CD4-positive, alpha-beta memory T cell (primary cell): ENCODE results near the gene PXDN. TPM values are rescaled to one million over a fixed set of nuclear protein-coding genes. Genes with fewer than 3 reads are reported as not detected.
A peak's percentile ranks its signal among the peaks of the same experiment; 100 is the strongest.

Source experiments
- CTCF ChIA-PET: fragments of 350-600 bp; sonication (Branson Sonifier 250); formaldehyde crosslinking; loops from one replicate; lab custom pipeline; 2021; ENCODE audit warnings: inconsistent platforms; ENCODE audit not compliant: partially characterized antibody; lab: Charles Lee
- POLR2A ChIA-PET: fragments of 350-600 bp; sonication (Branson Sonifier 250); formaldehyde crosslinking; loops from one replicate; lab custom pipeline; 2021; ENCODE audit not compliant: partially characterized antibody; lab: Charles Lee
- DNase-seq, 5 donors: peaks; one replicate each; pipeline versions ENCODE4 v3.0.0 to v3.0.0-alpha.2; 2020 to 2022; ENCODE audit warnings: mixed read lengths in 1 of 5
- H3K27ac ChIP-seq: one replicate; pipeline ENCODE4 v1.7.0; 2013; ENCODE audit warnings: low read depth, low read length
- H3K27me3 ChIP-seq: 2 replicates; pipeline ENCODE4 v1.7.0; 2013; ENCODE audit warnings: mild to moderate bottlenecking, low read length, moderate library complexity; ENCODE audit not compliant: insufficient read depth
- H3K36me3 ChIP-seq: 2 replicates; pipeline ENCODE4 v1.7.0; 2013; ENCODE audit warnings: mild to moderate bottlenecking, low read length, moderate library complexity; ENCODE audit not compliant: insufficient read depth
- H3K4me1 ChIP-seq: 2 replicates; pipeline ENCODE4 v1.7.0; 2013; ENCODE audit warnings: mild to moderate bottlenecking, low read length, moderate library complexity; ENCODE audit not compliant: insufficient read depth
- H3K4me3 ChIP-seq, 2 donors: one replicate each; pipeline ENCODE4 v1.7.0; 2013; ENCODE audit warnings: low read length in 2 of 2, mild to moderate bottlenecking in 1 of 2
- H3K9me3 ChIP-seq, 2 donors: one replicate each; pipeline ENCODE4 v1.7.0; 2013; ENCODE audit warnings: low read length in 2 of 2, control low read depth in 1 of 2; ENCODE audit not compliant: control insufficient read depth in 1 of 2
- H3K27ac Mint-ChIP-seq, 7 donors: one replicate each; pipeline ENCODE4 v1.8.0; 2020 to 2021; ENCODE audit warnings: mixed read lengths in 7 of 7, mild to moderate bottlenecking in 6 of 7, inconsistent platforms in 3 of 7, moderate library complexity in 3 of 7
- H3K27me3 Mint-ChIP-seq, 2 donors: one replicate each; pipeline ENCODE4 v1.8.0; 2020 to 2021; ENCODE audit warnings: mixed read lengths in 2 of 2
- H3K36me3 Mint-ChIP-seq, 2 donors: one replicate each; pipeline ENCODE4 v1.8.0; 2020 to 2021; ENCODE audit warnings: mixed read lengths in 2 of 2, inconsistent platforms in 1 of 2, mild to moderate bottlenecking in 1 of 2
- H3K4me1 Mint-ChIP-seq, 4 donors: one replicate each; pipeline ENCODE4 v1.8.0; 2020 to 2021; ENCODE audit warnings: mixed read lengths in 4 of 4, mild to moderate bottlenecking in 1 of 4
- H3K4me3 Mint-ChIP-seq, 8 donors: one replicate each; pipeline ENCODE4 v1.8.0; 2020 to 2021; ENCODE audit warnings: mixed read lengths in 8 of 8, mild to moderate bottlenecking in 7 of 8, moderate library complexity in 6 of 8, inconsistent platforms in 3 of 8
- H3K9me3 Mint-ChIP-seq, 8 donors: one replicate each; pipeline ENCODE4 v1.8.0; 2020 to 2021; ENCODE audit warnings: mixed read lengths in 8 of 8, mild to moderate bottlenecking in 5 of 8, inconsistent platforms in 3 of 8, moderate library complexity in 1 of 8
- intact Hi-C: fragments of 100-400 bp; cut with micrococcal nuclease; formaldehyde crosslinking; loops from one replicate; pipeline ENCODE4 v1.15.1; 2023
- polyA plus RNA-seq, 2 donors: library from polyadenylated mRNA; unstranded; fragments of 300-500 nt; fragmentation: Illumina TruSeq; gene quantifications; one replicate each; pipeline ENCODE4 v1.2.3, GENCODE V29; 2021
- total RNA-seq, 2 experiments: library from RNA; stranded (reverse); gene quantifications; one replicate each; pipeline ENCODE4 v1.2.3, GENCODE V29; 2021

Gene PXDN
- total and polyA plus RNA-seq, 4 experiments from 2014 or later: 0.79 TPM; not detected in 3

DNA sequence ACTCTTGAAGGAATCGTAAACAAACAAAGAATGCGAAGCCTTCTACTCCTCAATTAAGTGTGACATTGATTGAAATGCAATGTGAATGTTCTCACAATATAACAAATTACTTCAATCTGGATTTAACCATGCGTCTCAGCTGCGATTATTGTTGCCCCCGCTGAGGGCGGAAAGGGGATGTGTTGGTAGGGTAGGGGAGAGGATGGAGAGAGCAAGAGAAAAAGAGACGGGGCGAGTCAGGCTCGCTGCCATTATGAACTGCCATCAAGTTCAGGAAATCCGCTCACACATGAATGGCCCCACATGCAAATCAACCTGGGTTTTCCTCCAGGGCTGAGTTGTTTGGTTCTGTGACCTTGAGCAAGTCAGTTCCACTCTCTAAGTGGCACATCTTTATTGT is 129.8 kb downstream of the PXDN start:
- ChIA-PET POLR2A (no interaction called here), CTCF (no interaction called here)
- no peaks in the 10 kb centered on the region for H3K27me3 ChIP-seq
- Mint-ChIP-seq H3K9me3 (no peaks in the 10 kb centered on the region), H3K4me1 (no peaks in the 10 kb centered on the region), H3K36me3 (no peaks in the 10 kb centered on the region), H3K27ac (no peak overlapping the region), H3K4me3 (no peak overlapping the region), H3K27me3 (peaks cover 5 to 7% of the 10 kb centered on the region in 2 donors)
- no peak overlapping the region for H3K4me3 ChIP-seq
- H3K9me3 ChIP-seq: no peaks in the 10 kb centered on the region
- no peak for DNase-seq
- intact Hi-C loops: no loop called here
- H3K27ac ChIP-seq: no peak overlapping the region
- no peaks in the 10 kb centered on the region for H3K36me3 ChIP-seq
- no peaks in the 10 kb centered on the region for H3K4me1 ChIP-seq

DNA sequence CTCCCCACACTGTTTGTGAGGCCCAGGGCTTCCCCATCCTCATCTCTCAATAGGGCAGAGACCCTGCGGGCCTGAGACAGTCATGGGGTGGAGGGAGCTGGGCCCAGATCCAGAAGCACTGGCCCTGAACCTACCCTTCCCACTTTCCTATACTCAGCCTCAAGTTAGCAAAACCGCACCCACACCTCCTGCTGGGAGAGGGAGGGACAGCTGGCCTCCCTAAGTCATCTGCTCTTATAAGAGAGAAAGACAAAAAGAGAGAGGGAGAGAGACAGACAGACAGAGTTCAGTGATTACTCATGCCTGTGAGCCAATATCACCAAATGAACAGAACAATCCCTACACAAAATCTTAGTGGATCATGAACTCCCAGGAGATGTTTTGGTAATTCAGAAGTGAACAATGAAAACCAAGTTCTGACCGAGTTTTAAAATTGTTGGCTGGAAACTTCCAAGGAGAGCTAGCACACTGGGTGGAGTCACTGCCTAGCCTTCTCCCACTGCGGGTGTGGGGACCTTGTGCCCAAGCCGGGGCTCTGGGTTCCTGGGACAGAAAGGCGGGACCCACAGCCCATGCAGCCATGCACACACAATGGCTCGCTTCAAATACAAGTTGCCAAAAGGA is 130.5 kb downstream of the PXDN start:
- no peaks in the 10 kb centered on the region for H3K4me1 Mint-ChIP-seq
- no peaks in the 10 kb centered on the region for H3K4me1 ChIP-seq
- H3K36me3 ChIP-seq: no peaks in the 10 kb centered on the region
- H3K27me3 ChIP-seq: no peaks in the 10 kb centered on the region
- CTCF ChIA-PET: no interaction called here
- H3K27ac ChIP-seq: no peak overlapping the region
- intact Hi-C loops: no loop called here
- POLR2A ChIA-PET: no interaction called here
- no peak overlapping the region for H3K4me3 Mint-ChIP-seq
- no peaks in the 10 kb centered on the region for H3K36me3 Mint-ChIP-seq
- H3K27ac Mint-ChIP-seq: peak overlapping the region in 1 of 7 donors; percentile 13
- H3K9me3 Mint-ChIP-seq: no peaks in the 10 kb centered on the region
- H3K4me3 ChIP-seq: no peak overlapping the region
- no peak for DNase-seq
- H3K9me3 ChIP-seq: no peaks in the 10 kb centered on the region
- peaks cover 7 to 8% of the 10 kb centered on the region in 2 donors for H3K27me3 Mint-ChIP-seq

DNA sequence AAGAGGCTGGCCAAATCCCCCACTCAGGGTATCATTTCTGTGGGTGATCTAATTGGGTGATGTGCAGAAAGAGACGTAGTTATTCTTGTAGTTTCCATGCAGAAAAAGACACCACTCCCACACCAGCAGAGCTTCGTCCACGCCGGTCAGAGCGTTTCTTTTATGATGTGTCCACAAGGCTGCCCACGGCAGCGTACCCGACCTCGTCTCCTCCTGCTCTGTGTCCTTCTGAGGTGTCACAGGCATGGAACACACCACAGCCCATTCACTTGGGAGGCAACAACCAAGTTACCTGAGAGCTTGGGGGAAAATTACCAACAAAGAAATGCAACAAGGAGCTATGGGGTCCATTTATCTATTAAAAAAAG is 131.3 kb downstream of the PXDN start:
- ChIA-PET POLR2A (no interaction called here), CTCF (no interaction called here)
- Histone ChIP-seq H3K27ac (no peak overlapping the region), H3K4me3 (no peak overlapping the region), H3K36me3 (no peaks in the 10 kb centered on the region), H3K27me3 (no peaks in the 10 kb centered on the region), H3K4me1 (no peaks in the 10 kb centered on the region), H3K9me3 (no peaks in the 10 kb centered on the region)
- Mint-ChIP-seq H3K27ac (no peak overlapping the region), H3K27me3 (peaks cover 7 to 8% of the 10 kb centered on the region in 2 donors), H3K36me3 (no peaks in the 10 kb centered on the region), H3K4me1 (no peaks in the 10 kb centered on the region), H3K9me3 (no peaks in the 10 kb centered on the region), H3K4me3 (no peak overlapping the region)
- intact Hi-C loops: no loop called here
- no peak for DNase-seq

- ChIA-PET POLR2A (no interaction called here), CTCF (no interaction called here)
- intact Hi-C loops: no loop called here
- DNase-seq: no peak
- H3K4me1 ChIP-seq: no peaks in the 10 kb centered on the region
- H3K9me3 ChIP-seq: no peaks in the 10 kb centered on the region
- H3K27ac ChIP-seq: no peak overlapping the region
- no peak overlapping the region for H3K4me3 ChIP-seq
- peaks cover 7 to 8% of the 10 kb centered on the region in 2 donors for H3K27me3 Mint-ChIP-seq
- no peaks in the 10 kb centered on the region for H3K4me1 Mint-ChIP-seq
- H3K27me3 ChIP-seq: no peaks in the 10 kb centered on the region
- H3K36me3 ChIP-seq: no peaks in the 10 kb centered on the region
- no peaks in the 10 kb centered on the region for H3K9me3 Mint-ChIP-seq
- H3K4me3 Mint-ChIP-seq: no peak overlapping the region
- H3K36me3 Mint-ChIP-seq: no peaks in the 10 kb centered on the region
- H3K27ac Mint-ChIP-seq: peak overlapping the region in 1 of 7 donors; percentile 37
Measured at GRCh38 chr2:1612391-1613077, 131.8 kb downstream of the PXDN start.

GRCh38 chr2:1611886-1612285 is 132.4 kb downstream of the PXDN start:
- ChIA-PET CTCF (no interaction called here), POLR2A (no interaction called here)
- Mint-ChIP-seq H3K4me1 (no peaks in the 10 kb centered on the region), H3K36me3 (no peaks in the 10 kb centered on the region), H3K27ac (no peak overlapping the region), H3K9me3 (no peaks in the 10 kb centered on the region), H3K27me3 (peaks cover 8 to 11% of the 10 kb centered on the region in 2 donors), H3K4me3 (no peak overlapping the region)
- Histone ChIP-seq H3K9me3 (no peaks in the 10 kb centered on the region), H3K36me3 (no peaks in the 10 kb centered on the region), H3K4me1 (no peaks in the 10 kb centered on the region), H3K4me3 (no peak overlapping the region), H3K27me3 (no peaks in the 10 kb centered on the region), H3K27ac (no peak overlapping the region)
- intact Hi-C loops: no loop called here
- DNase-seq: no peak

GRCh38 chr2:1610096-1610485 is 134.2 kb downstream of the PXDN start:
- H3K9me3 ChIP-seq: no peaks in the 10 kb centered on the region
- intact Hi-C loops: no loop called here
- H3K27ac ChIP-seq: no peak overlapping the region
- H3K27me3 Mint-ChIP-seq: peaks cover 10 to 11% of the 10 kb centered on the region in 2 donors
- no peak overlapping the region for H3K27ac Mint-ChIP-seq
- no peaks in the 10 kb centered on the region for H3K27me3 ChIP-seq
- ChIA-PET CTCF (no interaction called here), POLR2A (no interaction called here)
- H3K36me3 ChIP-seq: no peaks in the 10 kb centered on the region
- no peaks in the 10 kb centered on the region for H3K4me1 Mint-ChIP-seq
- no peaks in the 10 kb centered on the region for H3K4me1 ChIP-seq
- no peak overlapping the region for H3K4me3 Mint-ChIP-seq
- DNase-seq: no peak
- H3K36me3 Mint-ChIP-seq: no peaks in the 10 kb centered on the region
- no peak overlapping the region for H3K4me3 ChIP-seq
- H3K9me3 Mint-ChIP-seq: no peaks in the 10 kb centered on the region

- intact Hi-C loops: no loop called here
- H3K36me3 Mint-ChIP-seq: no peaks in the 10 kb centered on the region
- no peak overlapping the region for H3K27ac Mint-ChIP-seq
- ChIA-PET CTCF (no interaction called here), POLR2A (no interaction called here)
- DNase-seq: no peak
- no peaks in the 10 kb centered on the region for H3K4me1 ChIP-seq
- no peaks in the 10 kb centered on the region for H3K36me3 ChIP-seq
- no peak overlapping the region for H3K4me3 ChIP-seq
- H3K9me3 ChIP-seq: no peaks in the 10 kb centered on the region
- no peaks in the 10 kb centered on the region for H3K4me1 Mint-ChIP-seq
- no peak overlapping the region for H3K4me3 Mint-ChIP-seq
- H3K27me3 Mint-ChIP-seq: peaks cover 10 to 11% of the 10 kb centered on the region in 2 donors
- no peaks in the 10 kb centered on the region for H3K27me3 ChIP-seq
- H3K9me3 Mint-ChIP-seq: no peaks in the 10 kb centered on the region
- H3K27ac ChIP-seq: no peak overlapping the region
Measured at GRCh38 chr2:1609485-1610095, 134.7 kb downstream of the PXDN start.
